ENCODE data around the gene ENO4. TPM values are rescaled to one million over a fixed set of nuclear protein-coding genes. Genes with fewer than 3 reads are reported as not detected.

Gene ENO4, protein sequence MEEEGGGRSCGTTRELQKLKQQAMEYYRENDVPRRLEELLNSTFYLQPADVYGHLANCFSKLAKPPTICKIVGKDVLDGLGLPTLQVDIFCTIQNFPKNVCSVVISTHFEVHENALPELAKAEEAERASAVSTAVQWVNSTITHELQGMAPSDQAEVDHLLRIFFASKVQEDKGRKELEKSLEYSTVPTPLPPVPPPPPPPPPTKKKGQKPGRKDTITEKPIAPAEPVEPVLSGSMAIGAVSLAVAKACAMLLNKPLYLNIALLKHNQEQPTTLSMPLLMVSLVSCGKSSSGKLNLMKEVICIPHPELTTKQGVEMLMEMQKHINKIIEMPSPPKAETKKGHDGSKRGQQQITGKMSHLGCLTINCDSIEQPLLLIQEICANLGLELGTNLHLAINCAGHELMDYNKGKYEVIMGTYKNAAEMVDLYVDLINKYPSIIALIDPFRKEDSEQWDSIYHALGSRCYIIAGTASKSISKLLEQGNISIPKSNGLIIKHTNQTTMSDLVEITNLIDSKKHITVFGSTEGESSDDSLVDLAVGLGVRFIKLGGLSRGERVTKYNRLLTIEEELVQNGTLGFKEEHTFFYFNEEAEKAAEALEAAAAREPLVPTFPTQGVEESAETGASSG
- 1 to 10 TPM; 3.1 to 4.8 (median 3.6) TPM for polyA plus RNA-seq (ENCODE audit: insufficient read length in 3 of 3)
- long read RNA-seq, donor 1, result 0 reads
- long read RNA-seq, donor 2, partial matches to known transcripts, result 0 of 1 reads
- long read RNA-seq, donor 2, other reads (novel, unspliced or antisense), result 0 of 1 reads
- long read RNA-seq, donor 3, result 0 reads
- long read RNA-seq, donor 4, result 0 reads
- long read RNA-seq, donor 5, result 0 reads
- long read RNA-seq, donor 6, partial matches to known transcripts, result 7 of 7 reads
- long read RNA-seq, donor 6, other reads (novel, unspliced or antisense), result 0 of 7 reads
- long read RNA-seq, donor 7, partial matches to known transcripts, result 29 of 29 reads
- long read RNA-seq, donor 7, other reads (novel, unspliced or antisense), result 0 of 29 reads
- long read RNA-seq, donor 8, result 0 reads
- long read RNA-seq, donor 9, result 0 reads
- long read RNA-seq, donor 10, result 0 reads
- long read RNA-seq, donor 11, partial matches to known transcripts, result 5 of 6 reads
- long read RNA-seq, donor 11, other reads (novel, unspliced or antisense), result 0 of 6 reads
- long read RNA-seq, donor 12, partial matches to known transcripts, result 0 of 1 reads
- long read RNA-seq, donor 12, other reads (novel, unspliced or antisense), result 0 of 1 reads
- long read RNA-seq, donor 13, partial matches to known transcripts, result 5 of 5 reads
- long read RNA-seq, donor 13, other reads (novel, unspliced or antisense), result 0 of 5 reads
- long read RNA-seq, donor 14, result 0 reads
- long read RNA-seq, donor 15, result 0 reads
- long read RNA-seq, donor 16, result 0 reads

DNA sequence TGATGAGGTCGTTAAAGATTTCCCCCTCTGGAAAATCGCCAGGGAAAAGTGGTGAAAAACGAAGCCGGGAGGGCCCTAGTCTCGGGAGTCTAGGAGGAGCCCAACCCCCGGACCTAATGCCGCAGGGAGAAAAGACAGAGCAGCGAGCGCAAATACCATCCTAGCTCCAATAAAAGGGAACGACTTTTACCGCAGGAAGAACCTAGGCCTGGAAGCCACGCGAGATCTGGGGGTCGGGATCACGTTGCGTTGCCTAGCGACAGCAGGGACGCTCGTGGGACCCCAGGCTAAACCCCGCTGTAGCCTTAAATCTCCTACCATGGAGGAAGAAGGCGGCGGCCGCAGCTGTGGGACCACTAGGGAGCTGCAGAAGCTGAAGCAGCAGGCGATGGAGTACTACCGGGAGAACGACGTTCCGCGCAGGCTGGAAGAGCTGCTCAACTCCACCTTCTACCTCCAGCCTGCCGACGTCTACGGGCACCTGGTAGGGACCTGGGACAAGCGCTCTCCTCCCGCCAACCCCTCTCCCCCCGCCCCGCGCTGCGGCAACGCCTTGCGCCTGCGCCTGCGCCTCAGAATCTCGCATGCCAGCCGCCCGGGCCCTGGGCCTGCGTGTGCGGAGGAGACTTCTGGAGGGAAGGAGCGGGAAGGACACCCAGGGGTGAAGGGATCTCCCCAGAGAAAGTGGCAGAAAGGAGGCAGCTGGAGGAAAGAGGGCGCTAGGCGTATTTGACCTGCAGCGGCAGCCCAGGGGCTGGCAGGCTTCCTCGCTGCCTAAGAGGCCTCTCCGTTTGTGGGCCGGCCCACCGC is at the start of gene ENO4:
Gene ENO4, plus strand, starts transcription at position 252 of the 810 bp plus-strand sequence. Its CDS starts 68 bp downstream, at position 320.
- peak; percentile 94 for DNase-seq

DNA sequence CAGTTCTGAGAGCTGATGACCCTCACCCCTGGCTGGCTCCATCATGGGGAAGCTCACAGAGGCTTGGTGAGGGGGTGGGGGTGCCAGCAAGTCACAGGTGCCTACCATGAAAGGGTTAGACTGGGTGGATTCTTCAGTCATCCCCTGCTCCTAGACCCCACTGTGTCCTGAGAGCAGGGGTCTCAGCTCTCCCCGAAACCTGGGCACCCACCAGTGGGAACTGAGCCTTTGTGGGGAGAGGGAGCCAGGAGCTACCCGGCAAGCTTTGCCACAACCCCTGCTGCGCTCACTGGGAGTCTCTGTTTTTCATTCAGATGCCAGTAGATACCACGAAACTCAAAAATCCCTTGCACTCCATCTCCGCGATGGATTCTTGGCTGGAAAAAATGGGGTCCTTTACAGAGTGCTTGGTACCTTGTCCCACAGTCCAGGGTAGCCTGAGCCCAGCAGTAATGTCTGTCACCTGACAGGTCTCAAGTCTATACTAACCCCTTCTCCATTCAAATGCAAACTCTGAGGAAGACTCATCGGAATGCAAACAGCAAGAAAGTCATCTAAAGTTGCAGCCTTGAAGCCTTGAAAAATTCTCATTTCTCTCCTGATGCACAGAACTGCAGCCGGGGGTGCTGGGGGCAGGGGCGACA is 48.9 kb upstream of the ENO4 start:
- no peak for DNase-seq

DNA sequence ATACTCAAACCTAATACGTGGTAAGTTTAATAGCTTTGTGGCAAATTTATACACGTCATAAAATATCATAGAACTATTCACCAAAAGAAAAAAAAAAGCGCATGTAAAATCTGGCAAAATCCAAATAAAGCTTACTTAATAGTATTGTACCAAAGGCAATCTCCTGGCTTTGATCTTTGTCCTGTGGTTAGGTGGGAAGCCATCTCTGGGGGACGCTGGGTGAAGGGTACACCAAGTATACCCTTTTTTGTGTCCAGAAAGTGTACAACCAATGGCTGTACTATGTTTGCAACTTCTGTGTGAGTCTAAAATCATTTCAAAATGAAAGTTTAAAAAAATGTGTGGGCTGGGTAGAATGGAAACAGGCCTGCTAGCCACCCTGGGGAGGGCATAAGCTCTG is 47.6 kb upstream of the ENO4 start:
- no peak for DNase-seq

DNA sequence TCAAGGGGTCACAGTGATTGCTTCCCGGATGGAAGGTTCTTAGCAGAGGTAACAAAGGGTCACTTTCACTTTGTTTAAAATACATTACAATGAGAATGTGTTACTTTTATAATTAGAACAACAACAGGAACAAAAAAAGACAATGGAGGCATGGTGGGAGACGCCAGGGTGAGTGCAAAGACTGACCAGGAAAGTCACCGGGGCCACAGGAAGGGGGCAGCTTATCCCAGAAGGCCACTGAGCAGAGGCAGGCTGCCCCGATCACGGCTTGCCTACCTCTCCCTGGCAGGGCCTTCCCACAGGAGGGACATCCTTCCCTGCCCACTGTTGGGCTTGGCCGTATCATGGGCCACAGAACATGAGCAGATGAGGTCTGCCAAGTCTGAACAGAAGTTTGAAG is 46.8 kb upstream of the ENO4 start:
- no peak for DNase-seq

DNA sequence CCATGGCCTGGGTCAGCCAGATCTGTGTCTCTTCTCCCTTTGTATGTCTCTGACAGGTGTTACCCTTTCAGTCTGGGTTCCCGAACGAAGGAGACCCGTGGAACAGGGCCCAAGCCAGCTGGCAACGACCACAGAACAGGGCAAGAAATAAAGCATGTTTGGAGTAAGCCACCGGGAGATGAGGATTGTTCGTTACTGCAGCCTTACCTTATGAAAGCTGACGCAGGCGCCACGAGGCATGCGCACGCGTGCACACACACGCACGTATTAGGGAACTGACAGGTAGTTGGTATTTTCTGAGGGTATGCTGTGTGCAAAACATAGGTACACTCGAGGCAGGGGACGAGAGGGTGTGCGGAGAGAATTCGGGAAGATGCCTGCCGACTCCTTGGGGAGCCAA is 46.4 kb upstream of the ENO4 start:
- DNase-seq, result no peak

DNA sequence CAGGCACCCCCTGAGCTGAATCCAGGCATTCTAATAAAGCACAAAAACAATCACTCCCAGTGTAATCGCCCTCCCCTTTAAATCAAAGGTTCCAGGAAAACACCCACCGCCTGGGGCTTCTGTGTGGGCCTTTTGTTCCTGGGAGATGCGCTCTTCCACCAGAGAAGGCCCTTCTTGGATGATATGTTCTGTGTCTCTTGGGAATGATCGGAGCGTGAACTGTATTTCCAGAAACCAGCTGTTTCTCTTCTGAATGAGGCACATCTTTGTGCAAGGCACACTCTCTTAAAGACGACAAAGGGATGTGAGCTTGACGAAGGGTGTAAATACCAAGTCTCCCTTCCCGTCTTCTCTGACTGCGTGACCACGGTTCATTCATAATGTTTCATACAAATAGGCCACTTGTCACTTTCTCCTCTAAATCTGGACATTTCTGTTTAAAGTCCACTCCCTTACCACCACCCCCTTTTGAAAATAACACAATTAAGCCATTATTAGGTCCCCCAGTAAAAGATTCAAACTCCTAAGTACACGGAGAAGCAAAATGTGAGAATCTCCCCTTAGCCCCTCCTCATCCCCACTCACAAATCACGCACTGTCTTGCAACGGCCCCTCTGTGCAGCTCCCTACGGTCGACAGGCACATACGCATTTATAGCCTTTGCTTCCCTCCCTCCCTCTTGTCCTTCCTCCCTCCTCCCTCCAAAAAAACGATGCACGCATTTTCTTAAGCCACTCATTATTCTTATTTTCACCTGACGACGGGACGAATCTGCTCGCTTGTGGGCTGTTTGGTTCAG is 45.6 kb upstream of the ENO4 start:
- no peak for DNase-seq

DNA sequence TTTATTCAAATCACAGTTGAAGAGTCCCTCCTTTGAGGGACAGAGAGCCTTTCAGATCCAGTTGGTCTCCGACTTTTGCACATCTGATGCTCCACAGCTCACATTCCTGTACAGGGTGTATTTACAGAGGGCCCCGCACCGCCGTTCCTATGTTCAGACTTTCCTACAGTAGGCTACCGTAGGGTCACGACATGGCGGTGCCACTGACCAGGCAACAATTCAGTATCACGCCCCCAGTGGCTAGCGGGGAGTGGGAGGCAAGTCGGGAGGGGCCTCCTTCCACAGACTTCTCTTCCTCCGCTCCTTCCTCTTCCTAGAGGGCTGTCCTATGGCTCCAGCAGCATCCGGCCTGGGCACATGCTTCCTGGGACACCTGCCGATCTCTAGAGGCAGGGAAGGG is 40.6 kb upstream of the ENO4 start:
- no peak for DNase-seq

DNA sequence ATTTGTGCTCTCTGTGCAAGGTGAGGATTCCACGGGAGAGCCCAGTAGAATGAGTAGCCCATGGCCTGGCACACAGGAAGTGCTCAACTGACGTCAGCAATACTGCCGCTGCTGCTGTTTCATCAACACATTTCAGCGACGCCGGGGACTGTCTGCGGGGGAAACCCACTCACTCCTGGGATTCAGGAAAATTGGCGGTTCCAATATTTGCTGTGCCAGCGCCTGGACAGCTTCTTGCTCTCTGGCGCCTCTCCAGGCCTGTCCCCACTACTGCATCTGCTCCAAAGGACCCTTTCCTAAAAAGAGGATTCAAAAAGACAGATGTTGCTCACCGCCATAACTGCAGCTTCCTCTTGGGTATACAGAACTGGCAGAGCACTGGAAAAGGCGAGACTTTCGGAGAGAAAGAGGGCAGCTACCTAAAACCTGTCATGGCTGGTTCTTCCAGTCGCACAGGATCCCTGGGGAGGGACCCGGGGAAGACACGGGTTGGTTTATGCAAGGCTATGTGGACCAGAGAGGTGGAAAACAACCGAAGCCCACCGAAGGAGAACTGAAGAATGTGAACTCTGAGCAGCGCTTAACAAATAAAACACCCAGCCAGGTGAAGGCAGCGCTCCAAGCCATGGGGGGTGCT is 39.7 kb upstream of the ENO4 start:
- DNase-seq, result no peak

DNA sequence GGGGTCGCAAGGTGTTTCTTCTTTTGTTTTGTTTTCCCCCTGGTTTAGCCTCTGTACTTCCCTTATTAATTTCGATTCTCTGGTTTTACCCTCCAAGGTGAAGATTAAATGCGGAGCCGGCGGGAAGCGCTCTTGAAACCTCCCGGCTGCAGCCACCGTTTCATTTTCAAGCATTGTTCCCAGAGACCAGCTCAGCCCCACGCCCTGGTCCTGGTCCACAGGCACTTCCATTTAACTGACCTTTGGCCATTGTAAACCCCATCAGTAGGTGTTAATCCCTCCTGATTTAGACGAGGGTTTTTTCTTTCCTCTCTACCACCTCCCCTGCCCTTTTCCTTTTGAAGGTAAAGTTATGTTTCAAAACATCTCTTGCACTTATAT is 39.2 kb upstream of the ENO4 start:
- no peak for DNase-seq

DNA sequence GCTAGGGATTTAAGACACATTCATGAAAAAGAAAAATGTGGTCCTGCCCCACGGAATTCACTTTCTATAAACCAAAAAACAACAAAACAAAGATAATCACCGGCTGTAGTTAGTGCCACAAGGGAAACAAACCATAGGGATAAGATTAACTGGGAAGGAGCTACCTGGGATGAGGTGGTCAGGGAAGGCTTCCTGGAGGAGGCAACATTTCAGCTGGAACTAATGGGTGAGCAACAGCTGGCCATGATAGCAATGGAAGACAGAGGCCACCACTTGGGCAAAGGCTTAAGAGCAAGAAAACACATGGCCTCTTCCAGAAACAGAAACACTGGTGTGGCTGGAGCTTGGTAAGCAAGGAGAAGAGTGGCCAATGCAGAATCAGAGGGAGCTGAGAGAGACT is 38.4 kb upstream of the ENO4 start:
- DNase-seq, result no peak

DNA sequence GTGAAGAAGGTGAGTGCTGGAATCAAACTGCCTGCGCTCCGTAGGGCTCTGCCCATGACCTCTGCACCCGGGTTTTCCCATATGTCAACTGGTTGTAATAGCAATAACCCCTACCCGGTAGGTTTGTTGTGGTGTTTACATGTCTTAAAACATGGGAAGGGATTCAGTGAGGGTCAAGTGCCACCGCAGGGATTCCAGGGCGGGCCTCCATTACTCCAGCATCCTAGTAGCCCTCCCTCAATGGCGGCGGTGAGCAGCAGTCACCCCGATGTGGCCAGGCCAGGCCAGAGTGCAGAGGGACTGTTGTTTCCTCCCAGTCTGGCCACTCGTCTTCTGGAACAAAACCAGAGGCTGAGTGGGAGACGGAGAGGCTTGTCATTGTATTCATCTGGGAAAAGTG is 37.6 kb upstream of the ENO4 start:
- no peak for DNase-seq

DNA sequence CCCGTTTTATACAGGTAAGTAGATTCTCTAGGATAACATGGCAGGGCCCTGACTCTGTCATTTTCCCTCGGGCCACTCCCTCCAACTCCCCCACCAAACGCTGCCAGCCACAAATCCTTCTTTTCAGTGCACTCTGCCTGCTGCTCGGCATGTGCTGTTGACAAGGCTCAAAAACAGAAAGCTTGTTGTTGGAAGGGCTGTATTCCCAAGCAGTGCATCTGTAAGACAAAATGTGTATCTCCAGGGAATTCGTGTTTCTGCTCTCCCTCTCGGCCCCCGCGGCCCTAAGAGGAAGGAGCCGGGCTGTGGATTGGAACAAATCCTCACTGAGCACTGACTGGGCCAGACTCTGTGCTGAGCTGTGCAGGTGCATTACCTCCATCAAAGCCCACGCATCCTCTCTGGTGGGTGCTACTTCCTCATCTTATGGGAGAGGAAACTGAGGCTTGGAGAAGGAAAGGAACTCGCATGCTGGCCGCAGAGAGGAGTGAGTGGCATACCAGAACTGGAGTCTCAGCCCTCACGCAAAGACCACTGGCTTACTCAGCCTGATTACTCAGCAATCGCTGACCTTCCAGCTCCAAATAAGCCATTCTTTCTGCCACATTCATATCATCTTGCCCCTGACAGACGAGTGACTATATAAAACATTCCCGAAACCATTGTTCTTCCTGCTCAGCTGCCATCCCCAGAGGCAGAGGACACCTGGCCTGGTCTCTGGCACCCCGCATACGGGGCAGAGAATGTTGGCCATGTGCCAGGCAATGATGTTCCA is 33.5 kb upstream of the ENO4 start:
- DNase-seq, result no peak

DNA sequence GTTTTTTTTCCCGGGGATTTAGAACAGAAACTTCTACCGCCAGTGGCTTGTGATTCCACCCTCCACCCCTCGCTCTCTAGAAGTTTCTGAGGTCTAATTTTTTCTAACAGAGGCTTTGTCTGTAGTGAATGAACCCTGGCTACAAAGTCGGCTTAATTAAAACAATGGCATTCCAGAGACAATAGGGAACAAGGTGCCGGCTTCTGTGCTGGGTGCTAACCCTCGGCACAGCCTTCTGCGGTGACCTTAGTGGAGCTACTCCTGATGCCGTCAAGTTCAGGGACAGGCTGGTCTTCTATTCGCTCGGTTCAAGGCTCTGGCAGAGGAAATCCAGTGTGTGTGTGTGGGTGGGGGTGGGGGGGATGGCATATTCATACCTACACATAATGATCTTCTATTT is 32.1 kb upstream of the ENO4 start:
- no peak for DNase-seq

DNA sequence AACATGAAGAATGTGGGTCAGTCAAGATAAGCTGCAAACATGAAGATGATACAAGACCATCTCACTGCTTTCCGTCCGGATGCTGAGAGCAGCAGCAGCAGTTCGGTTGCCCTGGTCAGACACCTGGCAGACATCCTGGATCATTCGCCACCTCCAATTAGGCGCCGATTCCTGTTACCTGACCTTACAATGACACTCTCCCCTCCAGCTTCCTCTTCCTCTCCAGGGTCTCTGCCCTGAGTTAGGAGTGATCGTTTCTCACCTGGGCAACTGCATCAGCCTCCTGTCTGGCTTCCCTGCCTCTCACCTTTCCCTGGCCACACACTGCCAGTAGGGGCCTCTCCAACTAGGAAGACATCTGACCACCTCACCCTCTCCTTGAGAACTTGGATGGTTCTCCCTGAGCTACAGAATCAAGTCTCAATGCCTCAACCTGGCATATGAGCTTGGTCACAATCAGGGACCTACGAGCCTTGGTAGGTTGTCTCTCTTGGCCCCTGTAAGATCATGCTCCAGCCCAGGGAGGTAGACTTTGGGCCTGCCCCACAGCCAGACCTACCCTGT is 31.4 kb upstream of the ENO4 start:
- DNase-seq, result no peak

DNA sequence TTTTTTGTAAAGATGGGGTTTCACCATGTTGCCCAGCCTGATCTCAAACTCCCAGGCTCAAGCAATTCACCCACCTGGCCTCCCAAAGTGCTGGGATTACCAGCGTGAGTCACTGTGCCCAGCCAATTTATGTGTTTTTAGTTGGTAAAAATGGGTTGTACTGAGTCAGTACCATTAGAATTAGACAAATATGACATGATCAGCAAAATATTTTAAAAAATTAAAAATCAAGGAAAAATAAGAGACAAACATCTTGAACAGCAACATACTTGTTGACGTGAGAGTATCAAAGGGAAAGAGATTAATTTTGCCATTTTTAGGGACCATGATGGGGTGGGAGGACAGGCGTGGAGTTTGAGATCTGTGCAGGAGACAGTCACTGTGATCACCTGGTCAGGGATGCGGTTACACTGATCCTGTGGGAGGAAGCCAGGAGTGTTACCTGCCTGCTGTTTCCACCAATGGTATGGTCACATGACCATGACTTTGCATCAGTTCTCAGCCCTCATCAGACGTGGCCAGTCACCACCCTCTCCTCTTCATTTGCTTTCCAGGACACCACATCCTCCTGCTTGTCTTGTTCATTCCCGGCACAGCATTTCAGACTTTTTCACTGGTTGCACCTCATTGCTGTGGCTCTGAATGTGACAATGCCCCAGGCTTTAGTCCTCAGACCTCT is 29.2 kb upstream of the ENO4 start:
- DNase-seq, result no peak

DNA sequence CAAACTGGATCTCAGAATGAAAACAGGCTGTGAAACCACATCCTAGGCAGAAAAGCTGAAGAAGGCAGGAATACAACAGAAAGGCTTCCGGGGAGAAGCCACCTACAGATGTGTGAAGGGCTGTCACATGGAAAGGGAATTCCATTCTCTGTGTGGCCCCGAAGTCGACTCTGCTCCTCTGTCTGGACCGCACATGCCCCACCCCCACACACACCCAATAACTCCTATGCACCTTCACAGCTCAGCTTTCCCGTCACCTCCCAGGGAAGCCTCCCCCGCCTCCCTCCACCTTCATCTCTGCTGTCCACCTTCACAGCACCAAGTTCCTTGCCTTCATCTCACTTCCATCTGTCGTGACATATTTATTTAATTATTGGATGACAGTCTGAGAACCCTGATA is 23.4 kb upstream of the ENO4 start:
- DNase-seq, result no peak

DNA sequence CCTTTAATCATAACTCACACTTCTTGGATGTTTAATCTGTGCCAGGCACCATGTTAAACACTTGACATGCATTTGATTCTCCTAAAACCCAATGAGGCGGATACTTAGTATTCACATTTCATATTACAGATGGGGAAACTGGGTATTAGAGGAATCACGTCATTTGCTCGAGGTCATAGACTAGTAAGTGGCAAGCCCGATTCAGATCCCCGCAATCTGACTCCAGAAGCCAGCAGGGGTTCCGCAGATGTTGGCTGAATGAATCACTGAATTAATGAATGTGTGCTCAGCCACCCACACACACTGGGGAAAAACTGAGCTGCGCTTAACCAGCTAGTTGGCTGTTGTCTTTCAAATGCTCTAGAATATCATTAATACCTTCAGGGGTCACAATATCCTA is 22.5 kb upstream of the ENO4 start:
- no peak for DNase-seq
